A549 (cell line): ENCODE data around the gene PALLD. TPM values are rescaled to one million over a fixed set of nuclear protein-coding genes. Genes with fewer than 3 reads are reported as not detected.
A peak's percentile ranks its signal among the peaks of the same experiment; 100 is the strongest.

ENCODE experiments used
- ATAC-seq, 2 experiments: fragments of 200-7000 bp in 1 of 2; fragments of >200 bp in 1 of 2; cut with Nextera tagmentation in 1 of 2; cut with Tn5 transposase in 1 of 2; 3 replicates each; pipeline versions ENCODE4 v1.8.0 to v1.9.1; 2018 to 2020; ENCODE audit warnings: mild to moderate bottlenecking in 1 of 2, moderate library complexity in 1 of 2
- CTCF ChIA-PET: fragments of 300-600 bp; sonication (Branson Sonifier 250); formaldehyde crosslinking; extraction: SDS; loops from one replicate; lab custom pipeline; 2021; ENCODE audit warnings: antibody characterized with exemption, inconsistent platforms; lab: Yijun Ruan, JAX
- POLR2A ChIA-PET: fragments of 350-600 bp; formaldehyde crosslinking; extraction: SDS; loops from one replicate; lab custom pipeline; 2021; ENCODE audit warnings: antibody characterized with exemption, inconsistent platforms; lab: Yijun Ruan, JAX
- DNase-seq, 2 experiments: peaks; one replicate each; pipeline versions ENCODE4 v3.0.0 to v3.0.0-alpha.2; 2011 to 2016; ENCODE audit warnings: low read depth in 1 of 2, low spot score in 1 of 2
- FAIRE-seq: peaks from 2 replicates; lab custom pipeline; 2011; peaks lifted over from hg19 to GRCh38; lab: Jason Lieb, UNC
- H3K27ac ChIP-seq, 2 experiments: fragments of >200 bp; sonication (Bioruptor Twin); formaldehyde crosslinking; 3 replicates each; pipeline ENCODE4 v1.5.1; 2016 to 2017
- H3K4me1 ChIP-seq: fragments of >200 bp; sonication (Bioruptor Twin); formaldehyde crosslinking; 3 replicates; pipeline ENCODE4 v1.6.1; 2016
- H3K4me2 ChIP-seq: fragments of >200 bp; sonication (Bioruptor Twin); formaldehyde crosslinking; 3 replicates; pipeline ENCODE4 v1.6.1; 2016
- H3K4me3 ChIP-seq: fragments of >200 bp; sonication (Bioruptor Twin); formaldehyde crosslinking; 3 replicates; pipeline ENCODE4 v1.5.1; 2016
- H3K9me3 ChIP-seq: fragments of >200 bp; sonication (Bioruptor Twin); formaldehyde crosslinking; 3 replicates; pipeline ENCODE4 v1.6.1; 2016
- BHLHE40 ChIP-seq: IDR thresholded peaks from 2 replicates; pipeline ENCODE4 v1.6.1; 2012; ENCODE audit warnings: low read depth, low read length, inconsistent platforms
- EHF ChIP-seq: fragments of 250-450 bp; sonication (Bioruptor Pico); IDR thresholded peaks from 2 replicates; pipeline ENCODE4 v1.5.0; 2020; ENCODE audit warnings: mild to moderate bottlenecking
- EHMT2 ChIP-seq: fragments of 200-600 bp; sonication (generic); IDR thresholded peaks from 2 replicates; pipeline ENCODE4 v1.6.1; 2016; ENCODE audit warnings: antibody characterized with exemption, low read depth, mild to moderate bottlenecking, moderate library complexity
- EP300 ChIP-seq, 2 experiments: fragments of >200 bp; sonication (Bioruptor Twin); formaldehyde crosslinking; IDR thresholded peaks; 2 replicates in 1 of 2; 3 replicates in 1 of 2; pipeline ENCODE4 v1.6.1; 2016 to 2017
- ESRRA ChIP-seq: fragments of 150-350 bp; IDR thresholded peaks from 2 replicates; pipeline ENCODE4 v1.6.1; 2014; ENCODE audit warnings: mild to moderate bottlenecking, low read length, borderline replicate concordance
- FOXS1 ChIP-seq: fragments of 250-450 bp; sonication (Bioruptor Pico); IDR thresholded peaks from 2 replicates; pipeline ENCODE4 v1.5.0; 2020; ENCODE audit warnings: mild to moderate bottlenecking, moderate library complexity
- GATA3 ChIP-seq: IDR thresholded peaks from 2 replicates; pipeline ENCODE4 v1.6.1; 2012; ENCODE audit warnings: borderline replicate concordance
- HDAC2 ChIP-seq: fragments of 200-600 bp; sonication (generic); IDR thresholded peaks from 2 replicates; pipeline ENCODE4 v1.6.1; 2016
- HES2 ChIP-seq: fragments of >200 bp; sonication (Bioruptor Twin); formaldehyde crosslinking; IDR thresholded peaks from 2 replicates; pipeline ENCODE4 v1.6.1; 2016
- HEYL ChIP-seq: fragments of 250-450 bp; sonication (Bioruptor Pico); IDR thresholded peaks from 2 replicates; pipeline ENCODE4 v1.8.0; 2021; ENCODE audit warnings: mild to moderate bottlenecking, moderate library complexity
- HOXB13 ChIP-seq: fragments of 250-450 bp; sonication (Bioruptor Pico); IDR thresholded peaks from 2 replicates; pipeline ENCODE4 v1.5.0; 2020; ENCODE audit warnings: low read depth, mild to moderate bottlenecking, moderate library complexity
- HOXB5 ChIP-seq: fragments of 250-450 bp; sonication (Bioruptor Pico); IDR thresholded peaks from 2 replicates; pipeline ENCODE4 v1.5.0; 2020; ENCODE audit warnings: mild to moderate bottlenecking, moderate library complexity
- JUN ChIP-seq, 2 experiments: fragments of >200 bp; sonication (Bioruptor Twin); formaldehyde crosslinking; IDR thresholded peaks; 2 replicates in 1 of 2; 3 replicates in 1 of 2; pipeline ENCODE4 v1.6.1; 2016 to 2017
- KDM1A ChIP-seq: fragments of 200-600 bp; sonication (generic); IDR thresholded peaks from 2 replicates; pipeline ENCODE4 v1.6.1; 2016; ENCODE audit warnings: low read depth, mild to moderate bottlenecking
- MAFK ChIP-seq: fragments of 450-650 bp; IDR thresholded peaks from 2 replicates; pipeline ENCODE4 v1.6.1; 2014; ENCODE audit not compliant: partially characterized antibody
- MAX ChIP-seq: IDR thresholded peaks from 2 replicates; pipeline ENCODE4 v1.6.1; 2012
- NPAS2 ChIP-seq: fragments of 250-450 bp; sonication (Bioruptor Pico); IDR thresholded peaks from 2 replicates; pipeline ENCODE4 v1.8.0; 2022; ENCODE audit warnings: mild to moderate bottlenecking, moderate library complexity, borderline replicate concordance
- PHF8 ChIP-seq: fragments of 200-600 bp; sonication (generic); IDR thresholded peaks from 2 replicates; pipeline ENCODE4 v1.6.1; 2016; ENCODE audit warnings: low read depth, mild to moderate bottlenecking, antibody characterized with exemption, moderate library complexity, borderline replicate concordance
- POLR2A ChIP-seq: IDR thresholded peaks from 2 replicates; pipeline ENCODE4 v1.6.1; 2012; ENCODE audit warnings: mild to moderate bottlenecking, low read length
- RCOR1 ChIP-seq: fragments of 150-350 bp; IDR thresholded peaks from 2 replicates; pipeline ENCODE4 v1.6.1; 2014; ENCODE audit warnings: antibody characterized with exemption, low read length, low read depth
- SREBF2 ChIP-seq: fragments of 450-650 bp; IDR thresholded peaks from 2 replicates; pipeline ENCODE4 v1.6.1; 2014; ENCODE audit warnings: mild to moderate bottlenecking, moderate library complexity
- TFCP2L1 ChIP-seq: fragments of 250-450 bp; sonication (Bioruptor Pico); IDR thresholded peaks from 2 replicates; pipeline ENCODE4 v1.5.0; 2021; ENCODE audit warnings: mild to moderate bottlenecking
- USF2 ChIP-seq: fragments of 450-650 bp; IDR thresholded peaks from 2 replicates; pipeline ENCODE4 v1.6.1; 2014; ENCODE audit warnings: antibody characterized with exemption
- ZC3H11A ChIP-seq: fragments of 450-650 bp; IDR thresholded peaks from 2 replicates; pipeline ENCODE4 v1.6.1; 2014; ENCODE audit warnings: antibody characterized with exemption, mild to moderate bottlenecking
- WGBS: methylation state at CpG from one replicate; pipeline ENCODE4 v1.1.6; 2017; ENCODE audit errors: missing lambda C conversion rate; 5-methylcytosine and 5-hydroxymethylcytosine counted together
- polyA plus RNA-seq, 4 experiments: library from polyadenylated mRNA; depleted of rRNA in 3 of 4; stranded (reverse); fragments of >200 nt; fragmentation: RNase III in 1 of 4; extraction: RNeasy Plus Mini Kit Qiagen cat#74134 plus additional on column Dnase treatment in 1 of 4; gene quantifications; 2 replicates in 3 of 4; 3 replicates in 1 of 4; pipeline ENCODE4 v1.2.3, GENCODE V29; 2011 to 2017

The PALLD gene
- polyA plus RNA-seq, 2 of the 4 experiments (the other 2 are of a cell fraction) = 88.8 to 113 TPM

- H3K4me1 ChIP-seq = peaks cover 27% of the 10 kb centered on the region
- ChIA-PET CTCF (interaction anchor here (1.1 to 1.7 kb wide), 4 partner anchors 20 to 143 kb away, joined by 3 to 6 read pairs (median 3); no protein-coding TSS in a partner anchor), POLR2A (no interaction called here)
- no peak overlapping the region for H3K27ac ChIP-seq
- H3K4me2 ChIP-seq = no peak overlapping the region
- no peak for TF ChIP-seq POLR2A
- no peak for TF ChIP-seq EP300 (IDR thresholded peaks at IDR 0.05)
- TF ChIP-seq FOXS1 (CRISPR knock-in tag) = no peak
- TF ChIP-seq ESRRA = no peak
- no peak for TF ChIP-seq HOXB13
- TF ChIP-seq HDAC2 = no peak
- TF ChIP-seq KDM1A = no peak
- TF ChIP-seq USF2 = no peak
- TF ChIP-seq NPAS2 (CRISPR knock-in tag) = no peak
- TF ChIP-seq JUN (IDR thresholded peaks at IDR 0.05) = no peak
- TF ChIP-seq HES2 = no peak
- TF ChIP-seq EHF (CRISPR knock-in tag) = no peak
- TF ChIP-seq SREBF2 = no peak
- ATAC-seq (no peak; a peak in 1 of 6 replicates), DNase-seq (no peak), FAIRE-seq (no peak)
- no peaks in the 10 kb centered on the region for H3K9me3 ChIP-seq
- no peak overlapping the region for H3K4me3 ChIP-seq
- WGBS = 84% methylated on average over 6 of the region's 6 CpGs
These were observed 356.3 kb downstream of the PALLD start for GRCh38 chr4:168852933-168853713.

- DNase-seq = no peak
- no peaks in the 10 kb centered on the region for H3K9me3 ChIP-seq
- no peak overlapping the region for H3K4me3 ChIP-seq
- 90% methylated on average over 4 of the region's 4 CpGs for WGBS
- no peak overlapping the region for H3K27ac ChIP-seq
- POLR2A ChIA-PET = no interaction called here
- TF ChIP-seq EHMT2 (no peak), GATA3 (no peak), KDM1A (no peak), POLR2A (no peak), PHF8 (no peak), BHLHE40 (no peak), TFCP2L1 (CRISPR knock-in tag) (no peak)
- TF ChIP-seq, all 56 proteins: peak for 0
- FAIRE-seq = no peak
- CTCF ChIA-PET = interaction anchor here (1.1 kb wide), 1 partner anchor 144 kb away, joined by 3 read pairs; no protein-coding TSS in a partner anchor
- Histone ChIP-seq H3K4me2 (no peak overlapping the region), H3K4me1 (peaks cover 22% of the 10 kb centered on the region)
- ATAC-seq = no peak; a peak in 1 of 6 replicates
These were observed 356.9 kb downstream of the PALLD start for GRCh38 chr4:168853770-168854169.

- ChIA-PET POLR2A (no interaction called here), CTCF (no interaction called here)
- no peak for TF ChIP-seq HOXB5 (CRISPR knock-in tag)
- TF ChIP-seq USF2 = no peak
- TF ChIP-seq JUN (IDR thresholded peaks at IDR 0.05) = no peak
- TF ChIP-seq ZC3H11A = no peak
- TF ChIP-seq TFCP2L1 (CRISPR knock-in tag) = no peak
- no peak for TF ChIP-seq RCOR1
- no peak for TF ChIP-seq MAFK
- no peak for TF ChIP-seq HEYL
- no peak for TF ChIP-seq MAX
- no peak for TF ChIP-seq KDM1A
- no peak for TF ChIP-seq POLR2A
- no peak for TF ChIP-seq BHLHE40
- Histone ChIP-seq H3K4me3 (no peak overlapping the region), H3K9me3 (no peaks in the 10 kb centered on the region), H3K27ac (no peak overlapping the region), H3K4me1 (peaks cover 15% of the 10 kb centered on the region; the same call in 2 of the 3 replicates), H3K4me2 (no peak overlapping the region)
- DNase-seq (no peak), FAIRE-seq (no peak), ATAC-seq (peak in 1 of 2 experiments; percentile 24; a peak in 2 of 6 replicates)
- WGBS = 76% methylated on average over 8 of the region's 8 CpGs
These were observed 357.6 kb downstream of the PALLD start for GRCh38 chr4:168854350-168854921.
